ENCODE results near the gene ZBTB6. TPM values are rescaled to one million over a fixed set of nuclear protein-coding genes. Genes with fewer than 3 reads are reported as not detected.

The ZBTB6 gene
- total and polyA plus RNA-seq, 2 of the 8 experiments (the other 6 are each of a cell fraction or from before 2014, with no cell fraction given): 2.0 to 10.0 TPM

GRCh38 chr9:122948313-122948712 is 35.2 kb upstream of the ZBTB6 start:
- POLR2A ChIA-PET (ENCODE audit: partially characterized antibody): interaction anchor here (1.0 to 1.1 kb wide), 2 partner anchors 11 to 44 kb away, joined by 3 read pairs; no protein-coding TSS in a partner anchor
- Histone ChIP-seq H3K27me3 (replicated peaks in 1 of 4; ENCODE audit: control insufficient read depth in 3 of 4, extremely low read depth in 1 of 4, insufficient read depth in 3 of 4, low read length in 3 of 4) (no peaks in the 10 kb centered on the region), H3K14ac (ENCODE audit: insufficient read length) (no peak overlapping the region), H4K8ac (ENCODE audit: extremely low read depth, insufficient read depth, low read length) (no peak overlapping the region), H3K4me1 (replicated peaks in 1 of 4; ENCODE audit: control insufficient read depth in 3 of 4, insufficient read depth in 4 of 4, low read length in 3 of 4) (peaks cover 0 to 19% (median 3%) of the 10 kb centered on the region in 4 experiments; a peak in 3 of 7 replicates), H3K4me2 (ENCODE audit: insufficient read depth in 1 of 2, low read depth in 2 of 2, low read length in 2 of 2) (no peak overlapping the region), H3K18ac (ENCODE audit: extremely low read depth, low read length) (no peak overlapping the region), H4K20me1 (replicated peaks in 1 of 2; ENCODE audit: control insufficient read depth in 1 of 2, insufficient read depth in 2 of 2, low read length in 2 of 2) (peaks cover 0 to 2% of the 10 kb centered on the region in 2 experiments), H3K23ac (ENCODE audit: insufficient read length) (no peak overlapping the region), H3K36me3 (ENCODE audit: control insufficient read depth in 2 of 4, insufficient read depth in 4 of 4, low read length in 3 of 4) (peaks cover 0 to 4% (median 0%) of the 10 kb centered on the region in 4 experiments; a peak in 1 of 8 replicates), H3K9ac (replicated peaks in 1 of 4; ENCODE audit: extremely low read depth in 1 of 4, low read depth in 3 of 4, low read length in 3 of 4) (no peak overlapping the region), H3K4me3 (ENCODE audit: extremely low read depth in 1 of 4, insufficient read depth in 2 of 4, low read depth in 3 of 4, low read length in 4 of 4) (no peak overlapping the region), H3K23me2 (ENCODE audit: low read depth, low read length) (no peaks in the 10 kb centered on the region), H4K5ac (ENCODE audit: insufficient read length, low read depth, low read length) (no peak overlapping the region), H3K27ac (ENCODE audit: low read depth, low read length) (no peak overlapping the region), H2AK5ac (ENCODE audit: low read depth, low read length) (no peak overlapping the region), H3K79me1 (ENCODE audit: low read depth, low read length) (0 out of 2 replicates have a peak, but pooled peaks cover 2% of the 10 kb centered on the region), H3K56ac (replicated peaks; ENCODE audit: insufficient read length, low read depth, low read length) (no peak overlapping the region), H2BK12ac (ENCODE audit: low read depth, low read length) (no peak overlapping the region), H2BK20ac (ENCODE audit: low read length) (no peak overlapping the region), H2BK5ac (ENCODE audit: low read depth, low read length) (no peak overlapping the region), H2BK15ac (ENCODE audit: low read length) (no peak overlapping the region), H4K91ac (replicated peaks; ENCODE audit: insufficient read length, low read length) (no peak overlapping the region), H2AFZ (ENCODE audit: low read length) (no peak overlapping the region), H3K79me2 (ENCODE audit: control insufficient read depth in 1 of 2, insufficient read depth in 2 of 2, low read length in 2 of 2) (peaks cover 27 to 95% of the 10 kb centered on the region in 2 experiments), H2BK120ac (replicated peaks; ENCODE audit: low read depth, low read length) (no peak overlapping the region), H3K4ac (replicated peaks; ENCODE audit: insufficient read length, low read depth, low read length) (no peak overlapping the region), H3K9me3 (ENCODE audit: insufficient read depth in 2 of 2, low read depth in 1 of 2, low read length in 1 of 2) (no peaks in the 10 kb centered on the region)
- CTCF ChIA-PET (ENCODE audit: partially characterized antibody): no interaction called here
- FAIRE-seq: no peak
- 91% methylated on average over 3 of the region's 3 CpGs; no CpG with 5 or more reads in 1 of the 2 experiments for WGBS, 2 experiments (ENCODE audit: extremely low coverage in 1 of 2, insufficient coverage in 1 of 2, insufficient read length in 1 of 2, insufficient replicate concordance in 2 of 2, low coverage in 1 of 2, low lambda C conversion rate in 2 of 2, missing lambda C conversion rate in 1 of 2)
- DNase-seq (ENCODE audit: low read depth in 1 of 2, low spot score in 2 of 2): no peak
- TF ChIP-seq SP4 (IDR thresholded peaks at IDR 0.05; ENCODE audit: low read length) (no peak), SP1 (IDR thresholded peaks at IDR 0.05; ENCODE audit: low read depth, low read length) (no peak), SP2 (IDR thresholded peaks at IDR 0.05; ENCODE audit: low read length) (no peak), EZH2 (IDR thresholded peaks at IDR 0.05; ENCODE audit: low read depth, low read length, severe bottlenecking) (no peak), CBX8 (IDR thresholded peaks at IDR 0.05; ENCODE audit: borderline replicate concordance, low read depth, low read length) (no peak), CTBP2 (IDR thresholded peaks at IDR 0.05; ENCODE audit: borderline replicate concordance, insufficient read depth, insufficient read length, low read length) (no peak), BRCA1 (IDR thresholded peaks at IDR 0.05; ENCODE audit: low read depth, low read length) (no peak), SIRT6 (IDR thresholded peaks at IDR 0.05; ENCODE audit: low read length) (no peak), KDM1A (IDR thresholded peaks at IDR 0.05; ENCODE audit: borderline replicate concordance, low read length) (no peak), RBBP5 (IDR thresholded peaks at IDR 0.05; ENCODE audit: borderline replicate concordance, low read depth, low read length) (no peak), RNF2 (IDR thresholded peaks at IDR 0.05; ENCODE audit: borderline replicate concordance, low read depth, low read length, missing control alignments, poor library complexity, severe bottlenecking) (no peak), TEAD4 (IDR thresholded peaks at IDR 0.05; ENCODE audit: low read depth, low read length) (no peak)

Data from H1 (cell line).